Psoas muscle (tissue), 8 donors: ENCODE measurements around the gene LSAMP. TPM values are rescaled to one million over a fixed set of nuclear protein-coding genes. Genes with fewer than 3 reads are reported as not detected.

Source experiments
- ATAC-seq, 4 donors: fragments of 200-7000 bp; cut with Tn5 transposase; one replicate each; pipeline ENCODE4 v1.9.1; 2020; ENCODE audit warnings: moderate library complexity in 3 of 4, mild to moderate bottlenecking in 2 of 4
- DNase-seq, 2 donors: peaks; one replicate each; pipeline ENCODE4 v3.0.0-alpha.2; 2020
- H3K27ac ChIP-seq: fragments of 200-600 bp; one replicate; pipeline ENCODE4 v1.8.0; 2022
- H3K27me3 ChIP-seq, 3 donors: fragments of 200-600 bp in 1 of 3; one replicate each; pipeline versions ENCODE4 v1.6.1 to v1.8.0; 2013 to 2022; ENCODE audit warnings: low read length in 2 of 3, mild to moderate bottlenecking in 2 of 3, moderate library complexity in 1 of 3; ENCODE audit not compliant: insufficient read depth in 3 of 3
- H3K36me3 ChIP-seq, 2 donors: fragments of 200-600 bp in 1 of 2; one replicate each; pipeline versions ENCODE4 v1.6.1 to v1.8.0; 2013 to 2022; ENCODE audit warnings: low read depth in 1 of 2, mild to moderate bottlenecking in 1 of 2, moderate library complexity in 1 of 2; ENCODE audit not compliant: insufficient read depth in 1 of 2
- H3K4me1 ChIP-seq: fragments of 200-600 bp; one replicate; pipeline ENCODE4 v1.8.0; 2022
- H3K4me3 ChIP-seq: fragments of 200-600 bp; one replicate; pipeline ENCODE4 v1.8.0; 2022; ENCODE audit warnings: mild to moderate bottlenecking
- H3K9me3 ChIP-seq: fragments of 200-600 bp; one replicate; pipeline ENCODE4 v1.8.0; 2022
- WGBS, 3 donors: extraction: QIAGEN DNeasy Blood & Tissue Kit; methylation state at CpG; one replicate each; pipeline versions ENCODE4 v1.1.6 to v1.1.7; 2013; 5-methylcytosine and 5-hydroxymethylcytosine counted together
- intact Hi-C, 2 donors: fragments of 100-400 bp; cut with DNase I; formaldehyde crosslinking; loops; one replicate each; pipeline versions ENCODE4 v1.11.0 to v1.14.2; 2022
- polyA plus RNA-seq, 3 donors: library from polyadenylated mRNA; stranded (reverse); fragments of 200-250 nt; gene quantifications; one replicate each; pipeline ENCODE4 v1.2.3, GENCODE V29; 2013
- total RNA-seq, 4 donors: library from RNA; stranded (reverse); fragmentation: NEBNext Ultra II Directional in 2 of 4; extraction: Animal tissue kit (Norgen Biotek cat#: 25700) in 2 of 4; gene quantifications; one replicate each; pipeline versions ENCODE4 v1.2.1 to v1.2.4, GENCODE V29; 2021 to 2023
- TF ChIP-seq, protein P1 (sequence below): fragments of 200-600 bp; IDR thresholded peaks from one replicate; pipeline ENCODE4 v1.8.0; 2022; ENCODE audit warnings: antibody characterized with exemption
- donor health status: healthy with polysubstance abuse.
- donor health status: DM: no; HTN: no; CAD: no; lungs with moderate emphysema.
- donor health status: Bipolar disorder and iron deficiency.
- donor health status: healthy.
- donor health status: DM: yes; HTN: yes; CAD: no.
- donor health status: DM: no; HTN: no; CAD: no.
- donor health status: DM: no; HTN: no; CAD: no.
- donor health status: DM: yes; HTN: yes; CAD: no.

LSAMP gene
- total and polyA plus RNA-seq, 7 donors = 0.01 to 0.17 (median 0.04) TPM; not detected in 4

DNA sequence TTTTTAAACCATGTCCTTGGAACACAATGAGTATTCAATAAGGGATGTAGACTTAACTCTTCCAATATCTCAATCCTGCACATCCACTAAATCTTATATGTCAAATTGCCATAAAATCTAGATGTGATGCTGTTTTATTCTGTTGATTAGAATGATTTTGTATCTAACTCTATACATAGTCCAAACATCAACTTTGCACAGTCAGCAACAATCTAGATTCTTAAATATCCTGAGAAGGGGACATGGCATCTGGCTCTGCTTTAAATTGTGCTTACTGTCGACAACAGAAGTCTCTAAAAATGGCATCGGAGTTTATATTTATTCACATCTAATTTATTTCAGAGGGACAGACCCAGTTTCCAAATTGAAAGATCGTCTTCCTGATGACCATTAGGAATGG, 545.8 kb downstream of the LSAMP start:
- 79 to 83% (median 83%) methylated on average over 3 of the region's 3 CpGs for WGBS, 3 donors
- intact Hi-C loops = no loop called here

DNA sequence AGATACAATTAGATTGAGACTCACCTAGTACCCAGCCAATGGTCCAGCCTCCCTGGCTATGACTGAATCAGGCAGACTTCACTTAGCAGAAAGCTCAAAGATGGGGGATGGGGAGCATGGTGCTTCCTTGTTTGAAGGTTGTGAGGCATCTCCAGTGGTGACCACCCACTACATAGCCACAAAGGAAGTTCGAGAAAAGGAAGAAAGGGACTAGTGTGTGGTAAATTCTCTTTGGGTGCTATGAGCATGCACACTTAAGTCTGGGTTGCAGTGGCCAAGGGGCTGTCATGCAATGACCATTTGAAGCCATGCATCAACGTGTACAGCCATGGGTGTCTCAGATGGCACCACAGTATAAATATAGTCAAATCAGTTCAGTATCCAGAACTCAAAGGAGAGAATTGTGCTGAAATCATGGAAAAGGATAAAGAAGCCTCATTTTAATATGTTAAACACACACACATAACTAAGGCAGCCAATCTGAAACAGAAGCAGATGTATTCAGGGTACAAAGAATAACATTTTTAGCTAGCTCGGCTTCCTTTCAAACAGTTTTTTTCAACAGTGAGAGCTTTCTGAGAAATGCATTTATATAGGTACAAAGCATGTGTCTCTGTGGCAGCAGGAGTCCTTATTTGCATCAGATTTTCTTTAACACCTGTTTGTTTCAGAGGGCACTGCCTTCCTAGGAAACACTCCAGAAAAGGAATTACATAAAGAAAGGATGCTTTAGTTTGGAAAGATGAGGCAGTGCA, 546.5 kb downstream of the LSAMP start:
- no peak for ATAC-seq
- peaks cover 0 to 1% (median 0%) of the 10 kb centered on the region in 3 donors for H3K27me3 ChIP-seq
- no peak overlapping the region for H3K27ac ChIP-seq
- no peaks in the 10 kb centered on the region for H3K4me1 ChIP-seq
- TF ChIP-seq, protein P1, sequence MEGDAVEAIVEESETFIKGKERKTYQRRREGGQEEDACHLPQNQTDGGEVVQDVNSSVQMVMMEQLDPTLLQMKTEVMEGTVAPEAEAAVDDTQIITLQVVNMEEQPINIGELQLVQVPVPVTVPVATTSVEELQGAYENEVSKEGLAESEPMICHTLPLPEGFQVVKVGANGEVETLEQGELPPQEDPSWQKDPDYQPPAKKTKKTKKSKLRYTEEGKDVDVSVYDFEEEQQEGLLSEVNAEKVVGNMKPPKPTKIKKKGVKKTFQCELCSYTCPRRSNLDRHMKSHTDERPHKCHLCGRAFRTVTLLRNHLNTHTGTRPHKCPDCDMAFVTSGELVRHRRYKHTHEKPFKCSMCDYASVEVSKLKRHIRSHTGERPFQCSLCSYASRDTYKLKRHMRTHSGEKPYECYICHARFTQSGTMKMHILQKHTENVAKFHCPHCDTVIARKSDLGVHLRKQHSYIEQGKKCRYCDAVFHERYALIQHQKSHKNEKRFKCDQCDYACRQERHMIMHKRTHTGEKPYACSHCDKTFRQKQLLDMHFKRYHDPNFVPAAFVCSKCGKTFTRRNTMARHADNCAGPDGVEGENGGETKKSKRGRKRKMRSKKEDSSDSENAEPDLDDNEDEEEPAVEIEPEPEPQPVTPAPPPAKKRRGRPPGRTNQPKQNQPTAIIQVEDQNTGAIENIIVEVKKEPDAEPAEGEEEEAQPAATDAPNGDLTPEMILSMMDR = no peak
- no peaks in the 10 kb centered on the region for H3K9me3 ChIP-seq
- H3K36me3 ChIP-seq = no peaks in the 10 kb centered on the region
- intact Hi-C loops = no loop called here
- DNase-seq = no peak
- H3K4me3 ChIP-seq = no peak overlapping the region
- WGBS, 3 donors = 57 to 62% (median 61%) methylated on average over 3 of the region's 3 CpGs

More for the DNA sequence above, 545.8 kb downstream of the LSAMP start:
- Histone ChIP-seq H3K27me3 (peaks cover 0 to 1% (median 0%) of the 10 kb centered on the region in 3 donors), H3K4me1 (no peaks in the 10 kb centered on the region), H3K36me3 (no peaks in the 10 kb centered on the region), H3K4me3 (no peak overlapping the region), H3K9me3 (no peaks in the 10 kb centered on the region), H3K27ac (no peak overlapping the region)
- TF ChIP-seq, protein P1 = no peak
- ATAC-seq = no peak
- no peak for DNase-seq

DNA sequence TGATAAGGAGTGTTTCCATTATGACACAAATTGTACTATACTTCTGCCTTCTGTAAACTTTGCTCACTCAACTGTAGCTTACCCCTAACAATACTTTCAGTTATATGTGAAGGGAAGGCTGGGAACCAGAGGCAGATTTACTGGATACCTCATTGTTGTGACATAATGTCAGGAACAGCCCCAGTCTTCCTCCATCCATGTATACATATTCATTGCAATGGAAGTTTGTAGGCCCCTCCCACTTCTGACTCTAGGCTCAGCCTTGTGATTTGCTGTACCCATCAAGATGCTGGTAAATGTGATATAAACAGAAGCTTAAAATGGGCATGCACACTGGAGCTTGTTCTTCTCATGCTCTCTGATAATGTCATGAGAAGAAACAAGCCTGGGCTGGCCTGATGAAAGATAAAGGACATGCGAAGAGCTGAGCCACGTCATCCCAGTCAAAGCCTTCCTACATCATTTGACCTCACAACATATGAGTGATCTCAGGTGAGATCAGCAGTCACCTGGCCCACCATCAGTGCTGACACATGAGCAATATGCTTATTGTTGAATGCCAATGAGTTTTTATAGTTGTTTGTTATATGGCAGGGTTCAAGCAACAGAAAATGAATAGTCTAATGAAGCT, 554.2 kb downstream of the LSAMP start:
- Histone ChIP-seq H3K4me3 (no peak overlapping the region), H3K27me3 (no peaks in the 10 kb centered on the region), H3K27ac (no peak overlapping the region), H3K9me3 (no peaks in the 10 kb centered on the region), H3K36me3 (no peaks in the 10 kb centered on the region), H3K4me1 (no peaks in the 10 kb centered on the region)
- no peak for ATAC-seq
- DNase-seq = no peak
- WGBS, 3 donors = 81 to 88% (median 85%) methylated on average over 2 of the region's 2 CpGs
- TF ChIP-seq, protein P1 = no peak
- intact Hi-C loops = no loop called here

DNA sequence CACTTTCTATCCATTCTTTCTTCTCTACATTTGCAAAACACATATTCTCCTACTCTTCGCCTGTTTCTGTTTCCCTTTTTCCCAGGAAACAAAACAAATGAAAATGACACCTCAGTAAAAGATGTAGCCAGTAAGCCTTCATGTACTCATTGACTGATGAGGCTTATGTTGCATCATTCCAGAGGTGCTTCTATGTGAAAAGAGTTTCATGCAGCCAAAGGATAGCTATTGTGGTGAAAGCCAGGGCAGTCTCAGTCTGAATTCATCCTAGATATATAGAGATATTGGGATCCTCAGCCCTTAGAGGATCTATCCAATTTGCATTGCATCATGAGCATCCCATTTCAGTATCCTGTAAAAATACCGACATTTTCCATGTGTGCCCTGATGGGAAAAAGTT, 554.7 kb downstream of the LSAMP start:
- H3K36me3 ChIP-seq = no peaks in the 10 kb centered on the region
- no peak overlapping the region for H3K4me3 ChIP-seq
- TF ChIP-seq, protein P1 = no peak
- no peaks in the 10 kb centered on the region for H3K4me1 ChIP-seq
- no peaks in the 10 kb centered on the region for H3K27me3 ChIP-seq
- ATAC-seq = no peak
- 72 to 80% (median 73%) methylated on average over 2 of the region's 2 CpGs for WGBS, 3 donors
- H3K9me3 ChIP-seq = no peaks in the 10 kb centered on the region
- intact Hi-C loops = no loop called here
- no peak overlapping the region for H3K27ac ChIP-seq
- no peak for DNase-seq
